ENCODE data around the gene DNAI1.

Gene DNAI1

GRCh38 chr9:34507556-34507955, 49.0 kb downstream of the DNAI1 start:
- H3K4me3 ChIP-seq (ENCODE audit: low read length) = no peak overlapping the region
- DNase-seq (ENCODE audit: low read depth, low spot score) = no peak

DNA sequence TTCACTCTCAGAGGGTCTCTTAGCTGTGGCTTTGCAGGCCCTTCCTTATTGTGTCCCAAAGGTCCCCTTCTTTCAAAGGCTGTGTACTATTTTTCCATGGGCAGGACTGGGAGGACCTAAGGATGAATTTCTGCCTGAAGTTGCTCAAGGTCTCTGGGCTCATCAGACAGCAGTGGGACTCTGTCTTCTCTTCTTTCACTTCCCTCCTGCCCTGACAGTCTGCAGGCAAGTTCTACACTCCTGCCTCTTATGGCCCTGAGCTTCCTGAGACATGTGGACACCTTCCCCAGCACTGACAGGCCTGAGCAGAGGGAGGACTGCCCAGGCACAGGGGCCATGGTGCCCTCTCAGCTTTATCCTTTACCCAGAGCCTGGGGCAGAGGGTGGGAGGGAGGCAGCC, 49.4 kb downstream of the DNAI1 start:
- no peak overlapping the region for H3K4me3 ChIP-seq (ENCODE audit: low read length)
- no peak for DNase-seq (ENCODE audit: low read depth, low spot score)

DNA sequence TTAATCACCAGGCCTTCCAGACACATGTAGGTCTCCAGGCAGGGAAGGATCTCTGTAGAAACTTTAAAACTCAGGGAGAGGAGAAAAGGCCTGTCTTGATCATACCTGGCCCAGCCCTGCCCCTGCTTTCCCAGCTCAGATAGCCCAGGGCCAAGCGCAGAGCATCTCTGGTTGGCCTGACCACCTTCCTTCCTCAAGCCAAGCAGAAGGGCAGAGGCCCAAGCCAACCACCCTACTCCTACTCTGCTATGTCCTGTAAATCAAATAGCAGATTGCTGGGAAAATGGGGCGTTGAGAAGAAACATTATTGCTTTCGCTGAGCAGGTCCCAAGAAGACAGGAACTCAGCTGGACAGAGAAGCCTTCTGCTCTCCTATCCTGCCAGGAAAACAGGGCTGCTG, 49.9 kb downstream of the DNAI1 start:
- no peak overlapping the region for H3K4me3 ChIP-seq (ENCODE audit: low read length)
- no peak for DNase-seq (ENCODE audit: low read depth, low spot score)

- no peak overlapping the region for H3K4me3 ChIP-seq (ENCODE audit: low read length)
- no peak for DNase-seq (ENCODE audit: low read depth, low spot score)
Measured at GRCh38 chr9:34508951-34509350, 50.3 kb downstream of the DNAI1 start.

DNA sequence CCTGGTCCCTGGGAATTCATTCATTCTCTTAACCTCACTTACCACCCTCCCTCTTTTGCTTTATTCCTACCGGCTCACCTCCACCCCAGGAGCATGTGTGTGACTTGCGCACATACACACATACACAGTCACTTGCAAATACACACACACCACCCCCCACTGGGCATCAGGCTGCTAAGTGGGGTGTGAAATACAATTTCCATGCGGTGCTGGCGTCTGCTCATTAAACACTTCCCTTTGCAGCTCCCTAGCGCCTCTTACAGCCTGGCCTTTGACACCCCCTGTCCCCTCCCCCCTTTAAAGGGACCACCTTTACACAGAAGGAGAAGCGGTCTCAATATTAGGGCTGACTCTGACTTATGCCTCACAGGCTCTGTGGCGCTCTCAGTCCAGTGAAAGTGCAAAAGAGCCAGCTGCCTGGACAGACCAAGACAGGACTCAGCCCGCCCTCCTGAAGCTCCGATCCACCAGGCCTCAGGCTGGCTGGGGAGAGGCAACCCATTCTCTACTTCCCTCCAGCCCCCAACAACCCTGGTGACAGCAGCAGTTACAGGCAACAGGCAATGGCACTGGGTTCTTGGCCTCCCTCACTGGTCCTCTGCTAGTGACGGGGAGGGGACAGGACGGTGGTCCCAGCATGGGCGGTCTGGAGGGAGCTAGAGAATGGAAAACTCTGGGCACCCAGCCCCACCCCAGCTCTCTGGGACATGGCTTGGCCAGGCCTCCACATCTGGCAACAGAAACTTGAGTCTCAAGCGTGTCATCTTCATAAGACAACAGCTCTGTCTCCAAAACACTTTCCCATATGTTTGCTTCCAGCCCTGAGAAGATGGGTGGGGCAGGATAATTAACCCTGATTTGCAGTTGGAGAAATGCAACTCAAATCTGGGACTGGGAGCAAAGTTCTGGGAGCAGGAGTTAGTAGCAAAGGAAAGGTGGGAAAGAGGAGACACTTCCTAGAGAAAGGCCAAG, 52.2 kb downstream of the DNAI1 start:
- DNase-seq (ENCODE audit: low read depth, low spot score) = no peak
- H3K4me3 ChIP-seq (ENCODE audit: low read length) = no peak overlapping the region

DNA sequence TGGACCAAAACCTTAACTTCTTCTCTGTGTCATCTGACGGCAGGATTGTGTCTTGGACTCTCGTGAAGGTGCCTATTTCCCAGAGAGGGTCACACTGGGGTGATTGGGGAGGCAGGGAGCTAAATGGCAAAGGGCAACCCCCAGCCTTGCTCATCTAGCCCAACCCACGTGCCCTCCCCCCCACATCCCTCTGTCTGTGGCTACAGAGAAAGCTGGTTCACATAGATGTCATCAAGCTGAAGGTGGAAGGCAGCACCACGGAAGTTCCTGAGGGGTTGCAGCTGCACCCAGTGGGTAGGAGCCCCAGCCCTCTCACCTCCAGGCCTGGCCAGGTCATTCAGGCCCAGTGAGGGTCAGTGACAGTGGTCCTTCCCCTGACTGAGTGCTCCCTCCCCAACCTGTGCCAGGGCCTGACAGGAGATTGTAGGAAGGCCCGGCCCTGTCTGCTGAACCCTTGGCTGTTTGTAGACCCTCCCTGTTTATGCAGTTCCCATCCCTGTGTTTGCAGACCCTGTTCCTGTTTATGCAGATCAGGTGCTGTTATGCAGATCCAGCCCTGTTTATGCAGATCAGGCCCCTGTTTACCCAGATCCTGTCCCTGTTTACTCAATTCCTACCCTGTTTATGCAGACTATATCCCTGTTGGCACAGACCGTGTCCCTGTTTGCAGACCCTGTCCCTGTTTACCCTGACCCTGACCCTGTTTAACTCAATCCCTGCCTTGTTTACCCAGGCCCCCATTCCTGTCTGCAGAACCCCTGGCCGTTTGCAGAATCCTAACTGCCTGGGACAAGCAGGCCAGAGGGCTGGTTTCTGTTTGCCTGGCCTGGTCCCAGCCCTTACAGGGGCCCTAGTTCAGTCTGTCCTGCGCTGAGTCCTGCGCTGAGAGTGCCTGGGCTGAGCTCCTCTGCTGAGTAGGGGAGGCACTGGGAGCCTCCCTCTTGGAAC, 53.8 kb downstream of the DNAI1 start:
- H3K4me3 ChIP-seq (ENCODE audit: low read length) = no peak overlapping the region
- DNase-seq (ENCODE audit: low read depth, low spot score) = no peak

GRCh38 chr9:34513567-34514214, 55.1 kb downstream of the DNAI1 start:
- H3K4me3 ChIP-seq (ENCODE audit: low read length) = no peak overlapping the region

DNA sequence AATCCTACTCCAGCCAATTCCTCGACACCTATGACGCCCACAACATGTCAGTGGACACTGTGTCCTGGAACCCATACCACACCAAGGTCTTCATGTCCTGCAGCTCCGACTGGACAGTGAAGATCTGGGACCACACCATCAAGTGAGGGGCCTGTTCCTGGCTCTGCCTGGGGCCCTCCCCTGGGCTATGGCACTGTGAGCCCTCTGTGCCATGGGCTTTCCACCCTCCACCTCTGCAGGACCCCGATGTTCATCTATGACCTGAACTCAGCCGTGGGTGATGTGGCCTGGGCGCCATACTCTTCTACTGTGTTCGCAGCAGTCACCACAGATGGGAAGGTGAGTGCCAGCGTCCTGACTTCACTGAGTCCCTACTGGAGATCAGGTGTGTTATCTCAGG, 55.8 kb downstream of the DNAI1 start:
- no peak overlapping the region for H3K4me3 ChIP-seq (ENCODE audit: low read length)
- no peak for DNase-seq (ENCODE audit: low read depth, low spot score)

More at GRCh38 chr9:34513567-34514214, 55.1 kb downstream of the DNAI1 start:
- DNase-seq (ENCODE audit: low read depth, low spot score) = no peak

DNA sequence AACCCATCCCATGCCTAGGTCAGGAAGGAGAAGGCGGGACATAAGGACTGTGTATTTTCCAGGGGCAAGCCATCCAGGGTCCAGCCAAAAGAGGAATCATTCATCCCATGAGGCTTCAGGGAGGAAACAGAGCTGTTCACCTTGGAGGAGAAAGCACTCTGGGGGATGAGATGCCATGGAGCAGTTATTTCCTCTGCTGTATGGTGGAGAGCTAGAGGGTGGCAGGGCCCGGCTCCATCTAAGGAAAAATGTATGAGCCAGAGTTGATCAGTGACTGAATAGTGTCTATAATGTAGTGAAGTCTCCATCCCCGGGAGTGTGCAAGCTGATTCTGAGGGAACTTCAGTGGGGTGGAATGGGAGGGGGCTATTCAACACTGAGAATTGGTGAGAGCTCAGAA, 56.2 kb downstream of the DNAI1 start:
- no peak for DNase-seq (ENCODE audit: low read depth, low spot score)
- H3K4me3 ChIP-seq (ENCODE audit: low read length) = no peak overlapping the region

DNA sequence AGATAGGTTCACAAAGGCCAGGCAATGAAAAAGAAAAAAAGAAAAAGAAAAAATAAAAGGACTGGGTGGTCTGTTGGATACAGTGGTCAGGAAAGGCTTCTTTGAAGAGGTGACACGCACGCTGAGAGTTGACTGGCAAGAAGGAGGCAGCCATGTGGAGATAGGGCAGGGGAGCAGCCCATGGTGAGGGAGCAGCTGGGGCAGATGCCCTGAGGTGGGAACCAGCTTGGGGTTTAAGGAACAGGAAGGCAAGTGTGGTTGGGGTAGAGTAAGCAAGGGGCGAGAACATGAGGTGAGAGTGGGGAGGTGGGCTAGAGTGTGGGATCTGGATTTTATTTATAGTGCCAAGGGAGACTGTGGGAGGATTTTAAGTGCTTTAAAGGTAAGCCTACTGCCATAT, 57.4 kb downstream of the DNAI1 start:
- H3K4me3 ChIP-seq (ENCODE audit: low read length) = no peak overlapping the region
- DNase-seq (ENCODE audit: low read depth, low spot score) = no peak

- H3K4me3 ChIP-seq (ENCODE audit: low read length) = no peak overlapping the region
- DNase-seq (ENCODE audit: low read depth, low spot score) = no peak
Measured at GRCh38 chr9:34517185-34517584, 58.6 kb downstream of the DNAI1 start.

GRCh38 chr9:34518110-34518616, 59.6 kb downstream of the DNAI1 start:
- H3K4me3 ChIP-seq (ENCODE audit: low read length) = no peak overlapping the region

GRCh38 chr9:34518896-34519295, 60.3 kb downstream of the DNAI1 start:
- no peak for DNase-seq (ENCODE audit: low read depth, low spot score)
- H3K4me3 ChIP-seq (ENCODE audit: low read length) = no peak overlapping the region

More at GRCh38 chr9:34518110-34518616, 59.6 kb downstream of the DNAI1 start:
- DNase-seq (ENCODE audit: low read depth, low spot score) = no peak

DNA sequence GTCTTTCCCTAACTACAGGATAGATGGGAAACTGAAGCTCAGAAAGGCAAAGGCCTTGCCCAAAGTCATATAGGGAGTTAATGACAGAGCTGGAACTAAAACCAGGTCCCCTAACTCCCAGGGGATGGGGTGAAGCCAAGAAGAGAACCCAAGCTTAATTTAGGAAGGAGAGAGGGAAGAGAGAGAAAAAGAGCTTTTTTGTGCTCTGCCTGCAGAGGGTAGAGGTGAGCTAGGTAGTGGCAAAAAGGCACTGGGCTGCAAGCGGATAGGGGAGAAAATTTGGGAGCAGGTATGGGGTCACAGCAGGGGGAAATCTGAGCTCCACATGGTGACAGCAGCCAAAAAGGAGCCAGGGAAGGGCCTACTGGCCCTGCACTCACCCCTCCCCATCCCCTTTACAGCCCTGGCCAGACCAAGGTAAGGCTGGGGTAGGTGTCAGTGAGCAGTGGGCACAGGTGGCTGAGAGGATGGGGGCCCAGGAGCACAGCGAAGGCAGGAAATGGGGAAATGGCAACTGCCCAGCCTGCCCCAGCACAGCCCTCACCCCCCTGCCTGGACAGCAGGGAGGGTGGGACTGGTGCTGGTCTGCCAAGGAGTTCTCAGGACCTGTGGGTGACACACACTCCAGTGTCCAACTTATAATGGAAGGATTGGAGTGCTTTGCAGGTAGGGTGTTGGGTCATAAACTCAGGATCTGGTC, 60.9 kb downstream of the DNAI1 start:
- DNase-seq (ENCODE audit: low read depth, low spot score) = no peak
- H3K4me3 ChIP-seq (ENCODE audit: low read length) = no peak overlapping the region

DNA sequence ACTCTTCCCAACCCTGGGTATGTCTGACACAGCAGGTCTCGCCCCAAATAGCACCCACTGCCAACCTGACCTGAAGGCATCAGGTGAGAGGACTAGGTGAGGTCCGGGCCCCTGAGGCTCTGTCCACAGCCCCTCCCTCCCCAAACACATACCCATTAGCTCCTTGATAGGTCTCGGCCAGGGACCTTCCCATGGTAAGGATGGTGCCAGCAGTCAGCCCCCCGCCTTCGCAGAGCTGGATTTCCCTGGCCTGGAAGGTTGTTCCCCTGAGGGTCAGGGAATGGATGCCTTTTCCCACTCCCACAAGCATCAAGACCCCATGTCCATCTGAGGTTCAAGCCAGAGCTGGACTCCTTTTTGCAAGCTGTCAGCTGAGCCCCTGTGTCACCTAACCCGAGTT, 61.5 kb downstream of the DNAI1 start:
- H3K4me3 ChIP-seq (ENCODE audit: low read length) = no peak overlapping the region
- DNase-seq (ENCODE audit: low read depth, low spot score) = no peak

DNA sequence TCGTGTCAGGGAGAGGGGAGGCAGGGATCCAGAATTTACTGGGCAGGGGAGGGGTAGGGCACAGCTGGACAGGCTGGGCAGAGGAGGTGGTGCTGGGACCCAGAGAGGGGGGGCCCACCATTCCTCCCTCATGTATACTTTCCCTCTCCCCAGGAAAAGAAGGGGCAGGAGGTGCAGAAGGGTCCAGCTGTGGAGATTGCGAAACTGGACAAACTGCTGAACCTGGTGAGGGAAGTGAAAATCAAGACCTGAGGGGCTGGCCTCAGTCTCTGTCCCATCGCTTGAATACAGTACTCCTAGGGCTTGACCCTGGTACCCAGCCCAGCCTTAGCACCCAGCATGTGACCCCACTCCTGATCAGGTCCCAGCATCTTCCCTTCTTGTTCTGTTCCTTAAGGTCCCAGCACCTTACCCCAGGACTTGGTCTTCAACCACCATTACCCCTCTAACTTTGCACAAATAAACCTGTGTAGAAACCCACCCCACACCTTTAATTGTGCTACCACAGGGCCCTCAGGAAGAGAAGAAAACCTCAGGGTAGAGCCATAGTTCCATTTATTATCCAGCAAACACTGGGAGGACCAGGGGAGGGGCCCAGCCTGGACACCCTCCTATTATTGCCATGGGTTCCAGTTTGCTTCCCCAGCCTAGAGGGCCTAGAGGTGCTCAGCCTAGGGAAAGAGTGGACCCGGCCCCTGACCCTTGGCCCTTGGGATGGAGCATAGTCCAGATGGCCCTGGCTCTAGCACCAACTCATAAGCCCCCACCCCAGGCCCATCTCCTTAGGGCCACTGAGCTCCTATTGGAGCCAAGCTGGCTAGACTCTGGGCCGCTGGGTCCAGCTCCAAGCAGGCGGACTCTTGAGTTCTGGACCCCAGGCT, 62.1 kb downstream of the DNAI1 start:
- no peak overlapping the region for H3K4me3 ChIP-seq (ENCODE audit: low read length)
- DNase-seq (ENCODE audit: low read depth, low spot score) = no peak

GRCh38 chr9:34521406-34522045, 62.9 kb downstream of the DNAI1 start:
- DNase-seq (ENCODE audit: low read depth, low spot score) = no peak
- no peak overlapping the region for H3K4me3 ChIP-seq (ENCODE audit: low read length)

Data from Jurkat, Clone E6-1 (cell line).